Neutrophil (primary cell): ENCODE data around the gene ZNF490.

Source experiments
- H3K27ac ChIP-seq: fragments of 200-600 bp; sonication (generic); 2 replicates; pipeline ENCODE4 v1.5.1; 2016; ENCODE audit warnings: mild to moderate bottlenecking, moderate library complexity
- H3K27me3 ChIP-seq: fragments of 200-600 bp; sonication (generic); 2 replicates; pipeline ENCODE4 v1.6.0; 2016; ENCODE audit warnings: mild to moderate bottlenecking
- H3K36me3 ChIP-seq: fragments of 200-600 bp; sonication (generic); 2 replicates; pipeline ENCODE4 v1.5.1; 2017
- H3K4me1 ChIP-seq, 2 experiments: fragments of 200-600 bp in 1 of 2; sonication (generic) in 1 of 2; 1 replicate in 1 of 2; 2 replicates in 1 of 2; pipeline versions ENCODE4 v1.5.1 to v1.6.1; 2013 to 2016; ENCODE audit warnings: low read depth in 1 of 2, low read length in 1 of 2, mild to moderate bottlenecking in 1 of 2, moderate library complexity in 1 of 2; ENCODE audit not compliant: control insufficient read depth in 1 of 2, insufficient read depth in 1 of 2
- H3K4me3 ChIP-seq, 2 experiments: fragments of 200-600 bp in 1 of 2; sonication (generic) in 1 of 2; 1 replicate in 1 of 2; 2 replicates in 1 of 2; pipeline ENCODE4 v1.5.1; 2013 to 2016; ENCODE audit warnings: low read depth in 1 of 2, low read length in 1 of 2, mild to moderate bottlenecking in 1 of 2, moderate library complexity in 1 of 2
- H3K9me3 ChIP-seq: fragments of 200-600 bp; sonication (generic); 2 replicates; pipeline ENCODE4 v1.5.1; 2016
- TF ChIP-seq, protein P1 (sequence below): fragments of 200-600 bp; sonication (generic); IDR thresholded peaks from 2 replicates; pipeline ENCODE4 v1.5.1; 2016; ENCODE audit warnings: antibody characterized with exemption

Gene ZNF490

DNA sequence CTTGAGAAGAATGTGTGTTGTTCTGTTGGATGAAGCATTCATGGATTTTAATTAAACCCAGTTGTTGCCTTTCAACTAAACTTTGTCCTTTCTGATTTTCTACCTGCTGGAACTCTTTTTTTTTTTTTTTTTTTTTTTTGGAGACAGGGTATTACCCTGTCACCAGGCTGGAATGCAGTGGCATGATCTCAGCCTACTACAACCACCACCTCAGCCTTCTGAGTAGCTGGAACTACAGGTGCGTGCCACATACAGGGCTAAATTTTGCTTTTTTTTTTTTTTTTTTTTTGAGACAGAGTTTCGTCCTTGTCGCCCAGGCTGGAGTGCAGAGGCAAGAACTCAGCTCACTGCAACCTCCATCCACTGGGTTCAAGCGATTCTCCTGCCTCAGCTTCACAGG is 7.0 kb upstream of the ZNF490 start:
- peaks cover 19 to 20% of the 10 kb centered on the region in 2 experiments for H3K4me1 ChIP-seq
- H3K9me3 ChIP-seq, result no peaks in the 10 kb centered on the region
- H3K36me3 ChIP-seq, result no peaks in the 10 kb centered on the region
- H3K27me3 ChIP-seq, result no peaks in the 10 kb centered on the region
- no peak overlapping the region for H3K4me3 ChIP-seq
- no peak overlapping the region for H3K27ac ChIP-seq
- TF ChIP-seq, protein P1, sequence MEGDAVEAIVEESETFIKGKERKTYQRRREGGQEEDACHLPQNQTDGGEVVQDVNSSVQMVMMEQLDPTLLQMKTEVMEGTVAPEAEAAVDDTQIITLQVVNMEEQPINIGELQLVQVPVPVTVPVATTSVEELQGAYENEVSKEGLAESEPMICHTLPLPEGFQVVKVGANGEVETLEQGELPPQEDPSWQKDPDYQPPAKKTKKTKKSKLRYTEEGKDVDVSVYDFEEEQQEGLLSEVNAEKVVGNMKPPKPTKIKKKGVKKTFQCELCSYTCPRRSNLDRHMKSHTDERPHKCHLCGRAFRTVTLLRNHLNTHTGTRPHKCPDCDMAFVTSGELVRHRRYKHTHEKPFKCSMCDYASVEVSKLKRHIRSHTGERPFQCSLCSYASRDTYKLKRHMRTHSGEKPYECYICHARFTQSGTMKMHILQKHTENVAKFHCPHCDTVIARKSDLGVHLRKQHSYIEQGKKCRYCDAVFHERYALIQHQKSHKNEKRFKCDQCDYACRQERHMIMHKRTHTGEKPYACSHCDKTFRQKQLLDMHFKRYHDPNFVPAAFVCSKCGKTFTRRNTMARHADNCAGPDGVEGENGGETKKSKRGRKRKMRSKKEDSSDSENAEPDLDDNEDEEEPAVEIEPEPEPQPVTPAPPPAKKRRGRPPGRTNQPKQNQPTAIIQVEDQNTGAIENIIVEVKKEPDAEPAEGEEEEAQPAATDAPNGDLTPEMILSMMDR, result no peak

DNA sequence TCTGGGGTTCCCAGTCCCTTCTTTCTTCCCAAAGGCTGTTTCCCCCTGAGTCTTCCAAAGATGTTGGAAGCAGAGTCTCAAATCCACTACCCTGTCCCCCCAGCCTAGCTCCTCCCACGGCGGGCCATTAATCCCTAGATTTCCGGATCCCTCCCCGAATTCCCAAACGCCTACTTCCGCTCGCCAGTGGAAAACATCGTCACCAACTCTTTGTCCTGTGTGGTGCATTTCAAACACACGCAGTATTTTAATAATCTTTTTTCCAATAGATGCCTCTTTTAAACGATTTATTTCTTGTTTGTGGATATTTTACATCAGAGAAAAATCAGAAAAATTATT is 717 bp upstream of the ZNF490 start:
- H3K27ac ChIP-seq, result peak overlapping the region; percentile 92
- H3K4me3 ChIP-seq, result peak overlapping the region; percentile 65 to 95
- TF ChIP-seq, protein P1, result no peak
- peaks cover 41 to 46% of the 10 kb centered on the region in 2 experiments for H3K4me1 ChIP-seq
- no peaks in the 10 kb centered on the region for H3K9me3 ChIP-seq
- H3K27me3 ChIP-seq, result no peaks in the 10 kb centered on the region
- H3K36me3 ChIP-seq, result no peaks in the 10 kb centered on the region

DNA sequence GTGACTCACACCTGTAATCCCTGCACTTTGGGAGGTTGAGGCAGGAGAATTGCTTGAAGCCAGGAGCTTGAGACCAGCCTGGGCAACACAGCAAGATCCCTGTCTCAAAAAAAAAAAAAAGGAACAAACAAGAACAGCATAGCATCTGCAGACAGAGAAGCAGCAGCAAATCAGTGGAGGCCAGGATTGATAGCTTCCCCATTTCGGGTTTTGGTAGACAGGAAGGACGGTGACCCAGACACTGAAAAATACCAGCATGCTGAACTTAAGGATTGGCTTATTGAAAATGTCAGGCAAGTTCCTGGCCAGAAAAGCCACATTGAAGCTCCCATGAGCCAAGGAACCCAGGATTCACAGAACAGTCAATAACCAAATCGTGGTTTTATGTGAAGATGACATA is 3.0 kb downstream of the ZNF490 start:
- TF ChIP-seq, protein P1, result no peak
- peak overlapping the region; percentile 47 for H3K27ac ChIP-seq
- no peaks in the 10 kb centered on the region for H3K27me3 ChIP-seq
- H3K4me1 ChIP-seq, result peaks cover 23 to 26% of the 10 kb centered on the region in 2 experiments
- no peak overlapping the region for H3K4me3 ChIP-seq
- H3K9me3 ChIP-seq, result no peaks in the 10 kb centered on the region
- H3K36me3 ChIP-seq, result peaks cover 11% of the 10 kb centered on the region

DNA sequence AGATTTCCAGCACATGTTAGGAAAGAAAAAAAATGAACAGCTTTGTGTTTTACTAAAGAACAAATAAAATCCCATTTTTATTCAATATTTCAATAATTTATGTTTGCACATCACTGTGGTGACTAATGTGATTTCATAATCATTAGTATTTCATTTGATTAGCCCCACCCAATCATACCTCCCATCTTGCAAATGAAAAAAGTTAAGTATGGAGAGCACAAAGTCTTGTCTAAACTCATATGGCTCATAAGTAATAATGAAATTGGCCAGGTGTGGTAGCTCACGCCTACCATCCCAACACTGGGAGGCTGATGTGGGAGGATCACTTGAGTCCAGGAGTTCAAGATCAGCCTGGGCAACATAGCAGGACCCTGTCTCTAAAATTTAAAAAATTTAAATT is 3.8 kb downstream of the ZNF490 start:
- H3K27me3 ChIP-seq, result no peaks in the 10 kb centered on the region
- H3K36me3 ChIP-seq, result peaks cover 13% of the 10 kb centered on the region

DNA sequence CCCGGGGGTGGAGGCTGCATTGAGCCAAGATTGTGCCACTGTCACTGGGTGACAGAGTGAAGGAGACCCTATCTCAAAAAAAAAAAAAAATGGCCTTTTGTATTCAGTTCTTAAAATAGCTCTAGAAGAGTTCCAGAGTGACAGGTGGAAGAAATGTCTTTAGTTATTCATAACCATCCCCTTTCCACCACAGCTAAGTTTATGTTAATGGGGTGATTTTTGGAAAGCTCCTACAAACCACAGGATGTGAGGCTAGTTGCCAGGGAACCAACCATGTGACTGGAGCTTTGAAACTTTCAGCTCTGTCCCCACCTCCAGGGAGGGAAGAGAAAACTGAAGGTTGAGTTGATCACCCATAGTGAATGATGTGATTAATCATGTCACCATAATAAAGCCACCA is 6.9 kb downstream of the ZNF490 start:
- Histone ChIP-seq H3K4me1 (no peaks in the 10 kb centered on the region), H3K27ac (no peak overlapping the region), H3K9me3 (no peaks in the 10 kb centered on the region), H3K4me3 (no peak overlapping the region), H3K27me3 (no peaks in the 10 kb centered on the region), H3K36me3 (peaks cover 13% of the 10 kb centered on the region)
- TF ChIP-seq, protein P1, result no peak

More for the DNA sequence above, 3.8 kb downstream of the ZNF490 start:
- Histone ChIP-seq H3K27ac (no peak overlapping the region), H3K4me1 (peaks cover 14 to 17% of the 10 kb centered on the region in 2 experiments), H3K9me3 (no peaks in the 10 kb centered on the region), H3K4me3 (no peak overlapping the region)
- TF ChIP-seq, protein P1, result no peak

DNA sequence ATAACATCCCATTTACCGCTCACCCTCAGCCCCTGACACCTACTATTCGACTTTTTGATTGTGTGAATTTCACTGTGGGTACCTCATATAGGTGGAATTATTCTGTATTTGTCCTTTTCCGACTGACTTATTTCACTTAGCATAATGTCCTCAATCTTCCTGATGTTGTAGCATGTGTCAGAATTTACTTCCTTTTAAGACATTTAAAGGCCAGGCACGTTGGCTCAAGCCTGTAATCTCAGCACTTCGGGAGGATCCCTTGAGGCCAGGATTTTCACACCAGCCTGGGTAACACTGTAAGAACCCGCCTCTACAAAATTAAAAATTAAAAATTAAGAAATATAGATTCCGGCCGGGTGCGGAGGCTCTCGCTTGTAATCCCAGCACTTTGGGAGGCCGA is 13.0 kb downstream of the ZNF490 start:
- Histone ChIP-seq H3K27ac (no peak overlapping the region), H3K4me1 (no peaks in the 10 kb centered on the region), H3K36me3 (peaks cover 17% of the 10 kb centered on the region), H3K4me3 (no peak overlapping the region), H3K27me3 (no peaks in the 10 kb centered on the region), H3K9me3 (no peaks in the 10 kb centered on the region)
- TF ChIP-seq, protein P1, result no peak
